GM21786 (cell line): ENCODE results near the gene ADSL.

Experiments used
- ATAC-seq: cut with Tn5 transposase; IDR thresholded peaks from one replicate; pipeline ENCODE4 v1.9.1; 2021; ENCODE audit not compliant: unreplicated experiment

ADSL gene

GRCh38 chr22:40403141-40403540 lies 56.8 kb downstream of the ADSL start:
- ATAC-seq, result no peak

GRCh38 chr22:40403651-40404050 lies 57.4 kb downstream of the ADSL start:
- no peak for ATAC-seq

- no peak for ATAC-seq
Observed at GRCh38 chr22:40404251-40405177, 58.2 kb downstream of the ADSL start.

- ATAC-seq, result no peak
Observed at GRCh38 chr22:40405178-40406062, 59.1 kb downstream of the ADSL start.

GRCh38 chr22:40406063-40406890 lies 60.0 kb downstream of the ADSL start:
- ATAC-seq, result no peak

- ATAC-seq, result no peak
Observed at GRCh38 chr22:40407021-40407761, 60.9 kb downstream of the ADSL start.

- ATAC-seq, result no peak
Observed at GRCh38 chr22:40407831-40408717, 61.8 kb downstream of the ADSL start.

GRCh38 chr22:40408718-40409612 lies 62.7 kb downstream of the ADSL start:
- ATAC-seq, result no peak

GRCh38 chr22:40409613-40410113 lies 63.4 kb downstream of the ADSL start:
- no peak for ATAC-seq

GRCh38 chr22:40410272-40410671 lies 64.0 kb downstream of the ADSL start:
- no peak for ATAC-seq

- ATAC-seq, result no peak
Observed at GRCh38 chr22:40410731-40411505, 64.6 kb downstream of the ADSL start.

- ATAC-seq, result no peak
Observed at GRCh38 chr22:40411506-40411861, 65.2 kb downstream of the ADSL start.

GRCh38 chr22:40412441-40412840 lies 66.1 kb downstream of the ADSL start:
- peak; percentile 45 for ATAC-seq

- ATAC-seq, result no peak
Observed at GRCh38 chr22:40413873-40414272, 67.6 kb downstream of the ADSL start.

- ATAC-seq, result no peak
Observed at GRCh38 chr22:40414311-40414710, 68.0 kb downstream of the ADSL start.

- ATAC-seq, result no peak
Observed at GRCh38 chr22:40414838-40415505, 68.7 kb downstream of the ADSL start.
